ENCODE results near the gene ELAVL2.

DNA sequence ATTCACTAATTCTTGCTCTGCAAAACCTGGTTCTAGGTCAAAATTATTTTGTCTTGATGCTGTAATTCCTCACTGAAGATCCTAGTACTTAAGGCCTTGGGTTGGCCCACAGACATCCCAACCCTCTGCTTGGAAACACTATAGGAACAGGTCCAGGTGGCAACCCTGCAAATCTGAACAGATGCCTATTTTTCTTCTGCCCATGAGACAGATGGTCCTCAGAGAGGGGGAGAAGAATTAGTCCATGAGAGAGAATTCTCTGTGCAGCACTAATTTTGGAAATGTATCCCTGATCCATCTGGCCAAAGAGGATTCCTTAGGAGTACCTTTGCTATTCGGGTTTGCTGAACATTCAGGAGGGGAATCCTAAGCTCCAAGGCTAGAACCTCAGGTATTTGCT lies 156.3 kb downstream of the ELAVL2 start:
- TF ChIP-seq, protein P1, sequence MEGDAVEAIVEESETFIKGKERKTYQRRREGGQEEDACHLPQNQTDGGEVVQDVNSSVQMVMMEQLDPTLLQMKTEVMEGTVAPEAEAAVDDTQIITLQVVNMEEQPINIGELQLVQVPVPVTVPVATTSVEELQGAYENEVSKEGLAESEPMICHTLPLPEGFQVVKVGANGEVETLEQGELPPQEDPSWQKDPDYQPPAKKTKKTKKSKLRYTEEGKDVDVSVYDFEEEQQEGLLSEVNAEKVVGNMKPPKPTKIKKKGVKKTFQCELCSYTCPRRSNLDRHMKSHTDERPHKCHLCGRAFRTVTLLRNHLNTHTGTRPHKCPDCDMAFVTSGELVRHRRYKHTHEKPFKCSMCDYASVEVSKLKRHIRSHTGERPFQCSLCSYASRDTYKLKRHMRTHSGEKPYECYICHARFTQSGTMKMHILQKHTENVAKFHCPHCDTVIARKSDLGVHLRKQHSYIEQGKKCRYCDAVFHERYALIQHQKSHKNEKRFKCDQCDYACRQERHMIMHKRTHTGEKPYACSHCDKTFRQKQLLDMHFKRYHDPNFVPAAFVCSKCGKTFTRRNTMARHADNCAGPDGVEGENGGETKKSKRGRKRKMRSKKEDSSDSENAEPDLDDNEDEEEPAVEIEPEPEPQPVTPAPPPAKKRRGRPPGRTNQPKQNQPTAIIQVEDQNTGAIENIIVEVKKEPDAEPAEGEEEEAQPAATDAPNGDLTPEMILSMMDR (conservative IDR thresholded peaks at IDR 0.05; ENCODE audit: low read depth, low read length): no peak
- no peak for TF ChIP-seq EZH2 (IDR thresholded peaks at IDR 0.05; ENCODE audit: borderline replicate concordance, low read depth, low read length, poor library complexity, severe bottlenecking)
